Thyroid gland (tissue), 4 donors: ENCODE results near the gene MYO5C.

Source experiments
- CTCF ChIP-seq, 6 experiments: fragments of 200-600 bp in 3 of 6; fragments of 450-650 bp in 3 of 6; sonication (generic) in 3 of 6; IDR thresholded peaks; one replicate each; pipeline ENCODE4 v1.5.1; 2016 to 2019; ENCODE audit warnings: antibody characterized with exemption in 6 of 6, mild to moderate bottlenecking in 2 of 6, inconsistent platforms in 1 of 6, moderate library complexity in 1 of 6
- POLR2A ChIP-seq, 2 donors: fragments of 450-650 bp; IDR thresholded peaks; one replicate each; pipeline ENCODE4 v1.6.1; 2017; ENCODE audit warnings: antibody characterized with exemption in 2 of 2, mild to moderate bottlenecking in 2 of 2, moderate library complexity in 1 of 2

GRCh38 chr15:52154896-52155865 is 140.4 kb downstream of the MYO5C start:
- TF ChIP-seq CTCF (IDR thresholded peaks at IDR 0.05) (no peak), POLR2A (IDR thresholded peaks at IDR 0.05) (no peak)
